Tibial nerve (tissue), 4 donors: ENCODE results near the gene GCK. TPM values are rescaled to one million over a fixed set of nuclear protein-coding genes. Genes with fewer than 3 reads are reported as not detected.

ENCODE experiments used
- DNase-seq, 2 donors: peaks; one replicate each; pipeline ENCODE4 v3.0.0-alpha.2; 2019; ENCODE audit warnings: low spot score in 2 of 2
- H3K27ac ChIP-seq, 4 donors: fragments of 200-600 bp; sonication (generic) in 3 of 4; one replicate each; pipeline ENCODE4 v1.5.1; 2017 to 2019; ENCODE audit warnings: mild to moderate bottlenecking in 1 of 4
- H3K27me3 ChIP-seq, 2 donors: fragments of 200-600 bp; sonication (generic) in 1 of 2; one replicate each; pipeline versions ENCODE4 v1.5.1 to v1.6.0; 2017 to 2019
- H3K36me3 ChIP-seq, 3 donors: fragments of 200-600 bp; sonication (generic); one replicate each; pipeline ENCODE4 v1.5.1; 2018 to 2019
- H3K4me1 ChIP-seq, 4 donors: fragments of 200-600 bp; sonication (generic) in 3 of 4; one replicate each; pipeline ENCODE4 v1.5.1; 2017 to 2019
- H3K4me3 ChIP-seq, 4 donors: fragments of 200-600 bp; sonication (generic) in 3 of 4; one replicate each; pipeline ENCODE4 v1.5.1; 2017 to 2019; ENCODE audit warnings: mild to moderate bottlenecking in 1 of 4, moderate library complexity in 1 of 4
- H3K9me3 ChIP-seq, 4 donors: fragments of 200-600 bp; sonication (generic) in 3 of 4; one replicate each; pipeline ENCODE4 v1.5.1; 2017 to 2019
- CTCF ChIP-seq, 5 experiments: fragments of 200-600 bp in 3 of 5; fragments of 450-650 bp in 2 of 5; sonication (generic) in 3 of 5; IDR thresholded peaks; one replicate each; pipeline ENCODE4 v1.5.1; 2016 to 2019; ENCODE audit warnings: antibody characterized with exemption in 5 of 5, mild to moderate bottlenecking in 3 of 5, moderate library complexity in 2 of 5
- EP300 ChIP-seq, 2 donors: sonication (generic); formaldehyde crosslinking; IDR thresholded peaks; one replicate each; pipeline ENCODE4 v1.6.1; 2017; ENCODE audit warnings: antibody characterized with exemption in 2 of 2, mild to moderate bottlenecking in 1 of 2
- POLR2A ChIP-seq, 2 donors: fragments of 450-650 bp; IDR thresholded peaks; one replicate each; pipeline ENCODE4 v1.6.1; 2017; ENCODE audit warnings: antibody characterized with exemption in 2 of 2, mild to moderate bottlenecking in 2 of 2, moderate library complexity in 2 of 2
- WGBS, 2 donors: methylation state at CpG; one replicate each; pipeline ENCODE4 v1.1.5; 2018; 5-methylcytosine and 5-hydroxymethylcytosine counted together
- total RNA-seq, 4 donors: library from RNA; depleted of rRNA; stranded (reverse); fragments of >200 nt; gene quantifications; one replicate each; pipeline ENCODE4 v1.1.0, GENCODE V29; 2016

GCK gene
- total RNA-seq, 4 donors from 2014 or later: 2.3 to 3.0 (median 2.4) TPM; not detected in 1

DNA sequence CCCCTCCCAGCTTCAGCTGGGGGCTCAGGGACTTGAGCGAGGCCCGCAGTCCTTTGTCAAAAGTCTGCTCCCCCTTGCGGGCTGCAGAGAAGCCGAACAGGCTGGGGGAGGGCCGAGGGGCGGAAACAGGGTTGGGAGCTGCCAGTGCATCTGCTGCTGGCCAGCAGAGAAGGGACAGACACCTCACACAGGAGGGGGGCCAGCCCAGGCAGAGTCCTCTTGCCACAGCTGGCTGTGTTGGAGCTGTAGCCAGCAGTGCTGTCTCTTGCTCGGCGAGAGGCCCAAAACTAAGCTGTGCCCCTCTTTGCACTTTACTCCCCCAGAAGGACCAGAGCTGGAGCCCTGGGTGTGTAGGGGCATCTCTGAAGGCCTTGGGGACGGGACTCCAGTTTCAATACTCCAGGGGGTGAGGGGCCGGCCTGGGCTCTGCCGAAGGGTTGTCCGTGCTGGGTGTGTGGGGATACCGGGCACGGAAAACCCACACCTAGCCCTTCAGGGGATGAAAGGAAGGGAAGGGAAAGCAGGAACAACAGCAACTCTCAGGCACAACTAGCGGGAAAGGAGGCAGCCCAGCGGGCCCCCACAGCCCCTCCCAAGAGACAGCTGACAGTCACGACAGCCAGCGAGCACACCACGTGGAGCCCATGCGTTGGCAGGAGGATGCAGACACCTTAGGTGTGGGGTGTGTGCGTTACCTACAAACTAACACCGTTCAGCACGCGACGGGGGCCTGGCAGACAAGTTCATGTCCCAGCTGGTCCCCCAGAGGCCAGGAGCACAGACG lies 29.4 kb upstream of the GCK start:
- 67 to 72% methylated on average over 25 to 26 of the region's 26 CpGs for WGBS, 2 donors
- DNase-seq: peak in 1 of 2 donors; percentile 6
- peaks cover 0 to 11% (median 0%) of the 10 kb centered on the region in 4 donors for H3K9me3 ChIP-seq

DNA sequence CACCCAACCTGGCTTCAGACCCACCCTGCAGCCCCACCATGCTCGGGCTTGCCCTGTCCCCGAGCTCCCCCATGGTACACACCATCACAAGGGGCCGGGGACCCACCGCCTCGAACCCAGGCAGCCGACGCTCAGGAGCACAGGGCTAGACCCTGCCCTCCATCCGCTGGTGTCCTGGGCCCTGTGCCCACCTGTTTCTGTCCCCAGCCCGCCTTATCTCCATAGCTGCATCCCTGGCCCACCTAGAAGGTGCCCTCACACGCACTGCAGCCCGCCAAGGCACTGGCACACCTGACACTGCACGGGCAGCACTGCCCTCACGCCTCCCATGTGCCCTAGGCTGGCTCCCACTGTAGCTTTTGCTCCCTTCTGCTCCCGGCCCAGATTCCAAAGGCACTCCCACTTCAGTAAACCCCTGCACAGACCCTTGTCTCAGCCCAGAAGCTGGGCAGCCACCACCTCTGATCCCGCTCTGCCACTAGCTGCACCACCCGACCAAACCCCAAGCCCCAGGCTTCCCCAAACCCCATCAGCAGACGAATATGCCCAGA lies 28.7 kb upstream of the GCK start:
- DNase-seq: peak in 1 of 2 donors; percentile 8
- Histone ChIP-seq H3K27ac (no peak overlapping the region), H3K9me3 (peaks cover 0 to 11% (median 0%) of the 10 kb centered on the region in 4 donors), H3K4me3 (no peak overlapping the region), H3K4me1 (no peaks in the 10 kb centered on the region), H3K36me3 (peaks cover 0 to 22% (median 0%) of the 10 kb centered on the region in 3 donors), H3K27me3 (no peaks in the 10 kb centered on the region)
- no peak for TF ChIP-seq CTCF (IDR thresholded peaks at IDR 0.05)
- no peak for TF ChIP-seq EP300 (IDR thresholded peaks at IDR 0.05)
- TF ChIP-seq POLR2A (IDR thresholded peaks at IDR 0.05): no peak
- 71 to 74% methylated on average over 14 to 17 of the region's 17 CpGs for WGBS, 2 donors

More for the DNA sequence above, 29.4 kb upstream of the GCK start:
- no peak overlapping the region for H3K4me3 ChIP-seq
- H3K36me3 ChIP-seq: peaks cover 0 to 16% (median 0%) of the 10 kb centered on the region in 3 donors
- no peaks in the 10 kb centered on the region for H3K4me1 ChIP-seq
- no peaks in the 10 kb centered on the region for H3K27me3 ChIP-seq
- TF ChIP-seq EP300 (IDR thresholded peaks at IDR 0.05): no peak
- TF ChIP-seq POLR2A (IDR thresholded peaks at IDR 0.05): no peak
- no peak for TF ChIP-seq CTCF (IDR thresholded peaks at IDR 0.05)
- no peak overlapping the region for H3K27ac ChIP-seq

- peaks cover 0 to 29% (median 0%) of the 10 kb centered on the region in 3 donors for H3K36me3 ChIP-seq
- H3K4me3 ChIP-seq: no peak overlapping the region
- 68 to 78% methylated on average over 19 of the region's 19 CpGs for WGBS, 2 donors
- H3K27ac ChIP-seq: no peak overlapping the region
- H3K4me1 ChIP-seq: no peaks in the 10 kb centered on the region
- H3K27me3 ChIP-seq: no peaks in the 10 kb centered on the region
- TF ChIP-seq POLR2A (IDR thresholded peaks at IDR 0.05) (no peak), EP300 (IDR thresholded peaks at IDR 0.05) (no peak), CTCF (IDR thresholded peaks at IDR 0.05) (no peak)
- DNase-seq: no peak
- H3K9me3 ChIP-seq: peaks cover 0 to 11% (median 0%) of the 10 kb centered on the region in 4 donors
These were observed 28.0 kb upstream of the GCK start for GRCh38 chr7:44217223-44217714.

GRCh38 chr7:44216521-44217222 lies 27.4 kb upstream of the GCK start:
- no peaks in the 10 kb centered on the region for H3K4me1 ChIP-seq
- H3K27me3 ChIP-seq: no peaks in the 10 kb centered on the region
- TF ChIP-seq EP300 (IDR thresholded peaks at IDR 0.05) (no peak), POLR2A (IDR thresholded peaks at IDR 0.05) (no peak), CTCF (IDR thresholded peaks at IDR 0.05) (no peak)
- no peak overlapping the region for H3K4me3 ChIP-seq
- peaks cover 0 to 11% (median 0%) of the 10 kb centered on the region in 4 donors for H3K9me3 ChIP-seq
- no peak overlapping the region for H3K27ac ChIP-seq
- WGBS, 2 donors: 67 to 74% methylated on average over 12 to 13 of the region's 13 CpGs
- H3K36me3 ChIP-seq: peaks cover 0 to 35% (median 2%) of the 10 kb centered on the region in 3 donors
- no peak for DNase-seq
